ENCODE measurements around the gene EFCAB5. TPM values are rescaled to one million over a fixed set of nuclear protein-coding genes. Genes with fewer than 3 reads are reported as not detected.

EFCAB5 gene
- total and polyA plus RNA-seq, 2 donors (not counting 1 experiment from before 2014, with no cell fraction given), result 0.54 to 3.0 TPM

DNA sequence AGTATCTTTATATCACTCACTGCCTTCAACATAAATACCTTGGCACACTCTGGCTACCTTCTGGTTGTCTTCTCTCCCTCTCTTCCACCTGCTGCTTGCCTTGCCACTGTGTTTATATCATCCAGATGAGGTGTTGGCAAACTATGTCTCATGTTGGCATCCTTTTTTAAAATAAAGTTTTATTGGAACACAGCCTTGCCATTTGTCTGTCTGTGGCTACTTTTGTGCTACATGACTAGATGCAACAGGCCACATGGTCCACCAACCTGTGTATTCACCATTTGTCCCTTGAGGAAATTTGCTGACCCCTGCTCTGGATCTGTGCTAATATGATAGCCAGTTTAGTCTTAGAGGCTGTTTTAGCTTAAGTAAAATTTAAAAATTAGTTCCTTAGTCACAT lies 212.0 kb downstream of the EFCAB5 start:
- POLR2A ChIA-PET, result interaction anchor here (0.6 kb wide), 1 partner anchor 8 kb away, joined by 4 read pairs; no protein-coding TSS in a partner anchor
- Histone ChIP-seq H3K9me3 (ENCODE audit: control extremely low read depth in 1 of 3, control insufficient read depth in 2 of 3, insufficient read depth in 1 of 3, low read length in 2 of 3) (no peaks in the 10 kb centered on the region), H3K36me3 (replicated peaks in 1 of 2; ENCODE audit: control extremely low read depth in 1 of 2, control insufficient read depth in 1 of 2, extremely low read depth in 1 of 2, insufficient read depth in 2 of 2, low read length in 1 of 2) (no peaks in the 10 kb centered on the region), H3K79me2 (ENCODE audit: control insufficient read depth, insufficient read depth, low read length) (peaks cover 55% of the 10 kb centered on the region), H3K9ac (ENCODE audit: low read length) (no peak overlapping the region), H3K4me3 (ENCODE audit: control extremely low read depth in 1 of 5, extremely low read depth in 1 of 5, insufficient read depth in 1 of 5, low read depth in 2 of 5, low read length in 4 of 5) (no peak overlapping the region), H3K4me1 (ENCODE audit: control insufficient read depth in 2 of 2, insufficient read depth in 2 of 2, low read length in 2 of 2) (peaks cover 12 to 16% of the 10 kb centered on the region in 2 donors), H3K27ac (ENCODE audit: low read length in 2 of 2) (no peak overlapping the region), H2AFZ (ENCODE audit: insufficient read depth, low read depth, low read length, poor library complexity, severe bottlenecking) (no peak overlapping the region), H3K4me2 (replicated peaks; ENCODE audit: low read depth, low read length, poor library complexity, severe bottlenecking) (no peak overlapping the region), H4K20me1 (ENCODE audit: control insufficient read depth, insufficient read depth, low read length, poor library complexity, severe bottlenecking) (peaks cover 3% of the 10 kb centered on the region), H3K27me3 (replicated peaks in 1 of 4; ENCODE audit: control extremely low read depth in 1 of 4, control insufficient read depth in 3 of 4, insufficient read depth in 4 of 4, low read length in 3 of 4) (no peaks in the 10 kb centered on the region)
- peaks cover 3% of the 10 kb centered on the region for H3K9me3 Mint-ChIP-seq (ENCODE audit: insufficient read depth)
- CTCF ChIA-PET, result interaction anchor here (1.1 kb wide), 1 partner anchor 186 kb away, joined by 3 read pairs; no protein-coding TSS in a partner anchor
- TF ChIP-seq EZH2 (IDR thresholded peaks at IDR 0.05; ENCODE audit: borderline replicate concordance, insufficient read depth, low read depth, low read length, poor library complexity, severe bottlenecking), result no peak
- TF ChIP-seq, protein P1, sequence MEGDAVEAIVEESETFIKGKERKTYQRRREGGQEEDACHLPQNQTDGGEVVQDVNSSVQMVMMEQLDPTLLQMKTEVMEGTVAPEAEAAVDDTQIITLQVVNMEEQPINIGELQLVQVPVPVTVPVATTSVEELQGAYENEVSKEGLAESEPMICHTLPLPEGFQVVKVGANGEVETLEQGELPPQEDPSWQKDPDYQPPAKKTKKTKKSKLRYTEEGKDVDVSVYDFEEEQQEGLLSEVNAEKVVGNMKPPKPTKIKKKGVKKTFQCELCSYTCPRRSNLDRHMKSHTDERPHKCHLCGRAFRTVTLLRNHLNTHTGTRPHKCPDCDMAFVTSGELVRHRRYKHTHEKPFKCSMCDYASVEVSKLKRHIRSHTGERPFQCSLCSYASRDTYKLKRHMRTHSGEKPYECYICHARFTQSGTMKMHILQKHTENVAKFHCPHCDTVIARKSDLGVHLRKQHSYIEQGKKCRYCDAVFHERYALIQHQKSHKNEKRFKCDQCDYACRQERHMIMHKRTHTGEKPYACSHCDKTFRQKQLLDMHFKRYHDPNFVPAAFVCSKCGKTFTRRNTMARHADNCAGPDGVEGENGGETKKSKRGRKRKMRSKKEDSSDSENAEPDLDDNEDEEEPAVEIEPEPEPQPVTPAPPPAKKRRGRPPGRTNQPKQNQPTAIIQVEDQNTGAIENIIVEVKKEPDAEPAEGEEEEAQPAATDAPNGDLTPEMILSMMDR (IDR thresholded peaks at IDR 0.05), result no peak
- intact Hi-C loops (cut with micrococcal nuclease), result no loop called here
- no peak for ATAC-seq (ENCODE audit: low read depth)
- no peaks in the 10 kb centered on the region for H3K27me3 Mint-ChIP-seq
- no peak for DNase-seq
- no peak overlapping the region for H3K4me3 Mint-ChIP-seq
- peaks cover 26% of the 10 kb centered on the region for H3K4me1 Mint-ChIP-seq
- H3K27ac Mint-ChIP-seq, result no peak overlapping the region

DNA sequence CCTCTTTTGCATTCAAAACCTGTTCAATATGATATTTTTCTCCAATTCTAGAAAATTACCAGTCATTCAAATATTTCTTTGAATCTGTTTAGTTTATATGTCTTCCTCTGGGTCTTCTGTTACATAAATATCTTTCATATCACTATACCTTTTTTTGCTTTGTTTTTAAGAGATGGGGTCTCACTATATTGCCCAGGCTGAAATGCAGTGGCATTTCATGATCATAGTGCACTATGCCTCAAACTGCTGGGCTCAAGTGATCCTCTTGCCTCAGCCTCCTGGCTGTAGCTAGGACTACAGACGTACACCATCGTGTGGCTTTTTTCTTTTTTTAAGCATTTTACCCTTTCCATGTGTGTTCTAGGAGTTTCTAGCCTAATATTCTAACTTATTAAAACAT lies 214.0 kb downstream of the EFCAB5 start:
- H3K4me2 ChIP-seq (replicated peaks; ENCODE audit: low read depth, low read length, poor library complexity, severe bottlenecking), result no peak overlapping the region
- H3K27me3 ChIP-seq (replicated peaks in 1 of 4; ENCODE audit: control extremely low read depth in 1 of 4, control insufficient read depth in 3 of 4, insufficient read depth in 4 of 4, low read length in 3 of 4), result no peaks in the 10 kb centered on the region
- DNase-seq, result no peak
- H3K4me1 ChIP-seq (ENCODE audit: control insufficient read depth in 2 of 2, insufficient read depth in 2 of 2, low read length in 2 of 2), result peaks cover 19 to 22% of the 10 kb centered on the region in 2 donors
- Mint-ChIP-seq H3K4me3 (no peak overlapping the region), H3K9me3 (ENCODE audit: insufficient read depth) (peaks cover 11% of the 10 kb centered on the region), H3K27me3 (no peaks in the 10 kb centered on the region), H3K4me1 (peaks cover 39% of the 10 kb centered on the region), H3K27ac (no peak overlapping the region)
- peaks cover 63% of the 10 kb centered on the region for H3K79me2 ChIP-seq (ENCODE audit: control insufficient read depth, insufficient read depth, low read length)
- no CpG with 5 or more reads among the region's 2 CpGs for WGBS (ENCODE audit: insufficient coverage)
- no peak overlapping the region for H3K4me3 ChIP-seq (ENCODE audit: control extremely low read depth in 1 of 5, extremely low read depth in 1 of 5, insufficient read depth in 1 of 5, low read depth in 2 of 5, low read length in 4 of 5)
- CTCF ChIA-PET, result no interaction called here
- H3K9ac ChIP-seq (ENCODE audit: low read length), result no peak overlapping the region
- H3K36me3 ChIP-seq (replicated peaks in 1 of 2; ENCODE audit: control extremely low read depth in 1 of 2, control insufficient read depth in 1 of 2, extremely low read depth in 1 of 2, insufficient read depth in 2 of 2, low read length in 1 of 2), result peaks cover 3 to 6% of the 10 kb centered on the region in 2 experiments
- H3K27ac ChIP-seq (ENCODE audit: low read length in 2 of 2), result no peak overlapping the region
- ATAC-seq (ENCODE audit: low read depth), result no peak
- intact Hi-C loops (cut with micrococcal nuclease), result no loop called here
- peaks cover 3 to 8% (median 5%) of the 10 kb centered on the region in 3 donors for H3K9me3 ChIP-seq (ENCODE audit: control extremely low read depth in 1 of 3, control insufficient read depth in 2 of 3, insufficient read depth in 1 of 3, low read length in 2 of 3)
- peaks cover 5% of the 10 kb centered on the region for H4K20me1 ChIP-seq (ENCODE audit: control insufficient read depth, insufficient read depth, low read length, poor library complexity, severe bottlenecking)
- POLR2A ChIA-PET, result no interaction called here
- H2AFZ ChIP-seq (ENCODE audit: insufficient read depth, low read depth, low read length, poor library complexity, severe bottlenecking), result no peak overlapping the region
- TF ChIP-seq EZH2 (IDR thresholded peaks at IDR 0.05; ENCODE audit: borderline replicate concordance, insufficient read depth, low read depth, low read length, poor library complexity, severe bottlenecking), result no peak
- TF ChIP-seq, protein P1 (IDR thresholded peaks at IDR 0.05), result no peak

Small RNA genes within 50 kb of the gene (small RNA-seq; reads per million reads assigned to genes)
- not detected for gene AC104984.5 (ENCODE audit: insufficient read length, low read depth, low replicate concordance)
- not detected for gene RNY4P13 (ENCODE audit: insufficient read length, low read depth, low replicate concordance)

Other genes with a start within 250 kb of the EFCAB5 start
- gene SSH2, start 11.4 kb upstream of the EFCAB5 start, total RNA-seq, result 183 TPM in 2 replicates
- 51.5 and 71.5 TPM in 2 replicates for gene SSH2, start 11.4 kb upstream of the EFCAB5 start, polyA plus RNA-seq
- gene NSRP1, start 175.2 kb downstream of the EFCAB5 start, total RNA-seq, result 41.0 and 46.2 TPM in 2 replicates
- 11.2 and 17.8 TPM in 2 replicates for gene NSRP1, start 175.2 kb downstream of the EFCAB5 start, polyA plus RNA-seq